ENCODE results near the gene LMNA.

DNA sequence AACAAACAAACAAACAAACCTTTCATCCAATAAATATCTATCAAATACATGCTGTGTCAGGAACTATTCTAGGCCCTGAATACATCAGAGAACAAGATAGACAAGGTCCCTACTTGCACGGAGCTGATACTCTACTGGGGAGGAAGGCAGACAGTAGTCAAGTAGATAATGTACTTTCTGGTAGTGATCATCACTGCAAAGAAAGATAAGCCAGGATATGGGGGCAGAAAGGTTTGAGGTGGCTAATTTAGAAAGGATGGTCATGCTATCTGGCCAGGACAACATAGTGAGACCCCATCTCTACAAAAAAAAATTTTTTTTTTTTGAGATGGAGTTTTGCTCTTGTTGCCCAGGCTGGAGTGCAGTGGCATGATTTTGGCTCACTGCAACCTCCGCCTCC, 22.9 kb upstream of the LMNA start:
- no peak for TF ChIP-seq EGR1 (IDR thresholded peaks at IDR 0.05)
- TF ChIP-seq NFIC (IDR thresholded peaks at IDR 0.05) = no peak
- TF ChIP-seq EP300 (IDR thresholded peaks at IDR 0.05; ENCODE audit: borderline replicate concordance) = no peak
- TF ChIP-seq, protein P1, sequence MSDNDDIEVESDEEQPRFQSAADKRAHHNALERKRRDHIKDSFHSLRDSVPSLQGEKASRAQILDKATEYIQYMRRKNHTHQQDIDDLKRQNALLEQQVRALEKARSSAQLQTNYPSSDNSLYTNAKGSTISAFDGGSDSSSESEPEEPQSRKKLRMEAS (IDR thresholded peaks at IDR 0.05) = no peak
- no peak for TF ChIP-seq RAD21 (IDR thresholded peaks at IDR 0.05; ENCODE audit: low read depth)
- TF ChIP-seq, protein P2, sequence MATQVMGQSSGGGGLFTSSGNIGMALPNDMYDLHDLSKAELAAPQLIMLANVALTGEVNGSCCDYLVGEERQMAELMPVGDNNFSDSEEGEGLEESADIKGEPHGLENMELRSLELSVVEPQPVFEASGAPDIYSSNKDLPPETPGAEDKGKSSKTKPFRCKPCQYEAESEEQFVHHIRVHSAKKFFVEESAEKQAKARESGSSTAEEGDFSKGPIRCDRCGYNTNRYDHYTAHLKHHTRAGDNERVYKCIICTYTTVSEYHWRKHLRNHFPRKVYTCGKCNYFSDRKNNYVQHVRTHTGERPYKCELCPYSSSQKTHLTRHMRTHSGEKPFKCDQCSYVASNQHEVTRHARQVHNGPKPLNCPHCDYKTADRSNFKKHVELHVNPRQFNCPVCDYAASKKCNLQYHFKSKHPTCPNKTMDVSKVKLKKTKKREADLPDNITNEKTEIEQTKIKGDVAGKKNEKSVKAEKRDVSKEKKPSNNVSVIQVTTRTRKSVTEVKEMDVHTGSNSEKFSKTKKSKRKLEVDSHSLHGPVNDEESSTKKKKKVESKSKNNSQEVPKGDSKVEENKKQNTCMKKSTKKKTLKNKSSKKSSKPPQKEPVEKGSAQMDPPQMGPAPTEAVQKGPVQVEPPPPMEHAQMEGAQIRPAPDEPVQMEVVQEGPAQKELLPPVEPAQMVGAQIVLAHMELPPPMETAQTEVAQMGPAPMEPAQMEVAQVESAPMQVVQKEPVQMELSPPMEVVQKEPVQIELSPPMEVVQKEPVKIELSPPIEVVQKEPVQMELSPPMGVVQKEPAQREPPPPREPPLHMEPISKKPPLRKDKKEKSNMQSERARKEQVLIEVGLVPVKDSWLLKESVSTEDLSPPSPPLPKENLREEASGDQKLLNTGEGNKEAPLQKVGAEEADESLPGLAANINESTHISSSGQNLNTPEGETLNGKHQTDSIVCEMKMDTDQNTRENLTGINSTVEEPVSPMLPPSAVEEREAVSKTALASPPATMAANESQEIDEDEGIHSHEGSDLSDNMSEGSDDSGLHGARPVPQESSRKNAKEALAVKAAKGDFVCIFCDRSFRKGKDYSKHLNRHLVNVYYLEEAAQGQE (IDR thresholded peaks at IDR 0.05; ENCODE audit: low read depth) = no peak
- no peak for TF ChIP-seq USF1 (IDR thresholded peaks at IDR 0.05)
- no peak for TF ChIP-seq CEBPB (IDR thresholded peaks at IDR 0.05)
- TF ChIP-seq TAF1 (IDR thresholded peaks at IDR 0.05; ENCODE audit: low read depth) = no peak
- TF ChIP-seq YY1 (IDR thresholded peaks at IDR 0.05; ENCODE audit: low read depth) = no peak
- TF ChIP-seq TCF12 (IDR thresholded peaks at IDR 0.05; ENCODE audit: low read depth) = no peak
- TF ChIP-seq CREB1 (IDR thresholded peaks at IDR 0.05; ENCODE audit: low read depth) = no peak
- no peak for TF ChIP-seq ZBTB7A (IDR thresholded peaks at IDR 0.05; ENCODE audit: low read depth)
- no peak for TF ChIP-seq FOXM1 (IDR thresholded peaks at IDR 0.05; ENCODE audit: borderline replicate concordance, low read depth)

Measured in Ishikawa (cell line).